Measurements from ENCODE around the gene HIP1R. TPM values are rescaled to one million over a fixed set of nuclear protein-coding genes. Genes with fewer than 3 reads are reported as not detected.

Gene HIP1R
- total and polyA plus RNA-seq, 2 experiments from 2014 or later, result 7.6 to 16.3 TPM

DNA sequence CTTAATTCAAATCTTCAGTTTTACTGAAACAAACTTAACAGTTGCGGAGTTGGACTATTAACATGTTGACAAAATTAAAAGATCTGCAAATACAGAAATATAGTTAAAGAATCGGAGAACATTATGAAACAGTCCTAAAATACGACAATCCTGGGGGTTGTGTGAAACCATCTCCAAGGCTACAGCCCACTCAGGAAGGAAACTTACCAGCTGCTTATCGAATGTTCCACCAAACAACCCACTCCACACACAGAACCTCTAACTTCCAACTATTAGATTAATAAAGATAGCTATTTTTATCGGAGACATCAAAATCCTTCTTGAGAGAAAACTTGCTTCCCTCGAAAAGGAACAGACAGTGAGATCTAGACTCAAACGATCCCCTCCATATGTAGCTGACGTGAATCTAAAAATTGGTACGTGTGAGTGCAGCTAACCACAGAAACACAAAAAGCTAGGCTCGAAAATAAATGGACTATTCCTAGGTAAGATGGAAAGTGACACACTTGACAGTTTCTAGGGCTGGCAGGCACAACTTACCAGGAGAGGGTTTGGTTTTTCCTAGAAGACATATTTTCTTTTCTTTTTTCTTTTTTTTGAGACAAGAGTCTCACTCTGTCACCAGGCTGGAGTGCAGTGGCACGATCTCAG lies 47.8 kb downstream of the HIP1R start:
- in situ Hi-C loops (cut with MboI), result no loop called here
- peaks cover 33% of the 10 kb centered on the region for H3K4me1 ChIP-seq (ENCODE audit: insufficient read depth)
- no peaks in the 10 kb centered on the region for H3K27me3 ChIP-seq (replicated peaks; ENCODE audit: insufficient read depth)
- H3F3A ChIP-seq (ENCODE audit: insufficient read depth), result peaks cover 16% of the 10 kb centered on the region
- no peak for TF ChIP-seq EZH2phosphoT487 (IDR thresholded peaks at IDR 0.05; ENCODE audit: insufficient read depth, low read depth)
- H3K9me3 ChIP-seq (ENCODE audit: low read depth), result no peaks in the 10 kb centered on the region
- no peak overlapping the region for H2AFZ ChIP-seq
- no peak overlapping the region for H3K9ac ChIP-seq
- DNase-seq, result no peak
- peaks cover 99% of the 10 kb centered on the region for H3K79me2 ChIP-seq (ENCODE audit: insufficient read depth)
- H3K9me2 ChIP-seq (ENCODE audit: insufficient read depth), result no peaks in the 10 kb centered on the region
- WGBS, 2 experiments (ENCODE audit: low coverage in 1 of 2, low lambda C conversion rate in 2 of 2, missing lambda C conversion rate in 2 of 2), result 86 to 90% methylated on average over 11 of the region's 11 CpGs
- no peaks in the 10 kb centered on the region for H3K36me3 ChIP-seq (ENCODE audit: low read depth)
- H3K4me3 ChIP-seq, result no peak overlapping the region
- peaks cover 8% of the 10 kb centered on the region; the same call in 1 of the 2 replicates for H4K20me1 ChIP-seq (ENCODE audit: insufficient read depth)
- no peak overlapping the region for H3K27ac ChIP-seq
- no peak overlapping the region for H3K4me2 ChIP-seq (ENCODE audit: unreplicated experiment)

DNA sequence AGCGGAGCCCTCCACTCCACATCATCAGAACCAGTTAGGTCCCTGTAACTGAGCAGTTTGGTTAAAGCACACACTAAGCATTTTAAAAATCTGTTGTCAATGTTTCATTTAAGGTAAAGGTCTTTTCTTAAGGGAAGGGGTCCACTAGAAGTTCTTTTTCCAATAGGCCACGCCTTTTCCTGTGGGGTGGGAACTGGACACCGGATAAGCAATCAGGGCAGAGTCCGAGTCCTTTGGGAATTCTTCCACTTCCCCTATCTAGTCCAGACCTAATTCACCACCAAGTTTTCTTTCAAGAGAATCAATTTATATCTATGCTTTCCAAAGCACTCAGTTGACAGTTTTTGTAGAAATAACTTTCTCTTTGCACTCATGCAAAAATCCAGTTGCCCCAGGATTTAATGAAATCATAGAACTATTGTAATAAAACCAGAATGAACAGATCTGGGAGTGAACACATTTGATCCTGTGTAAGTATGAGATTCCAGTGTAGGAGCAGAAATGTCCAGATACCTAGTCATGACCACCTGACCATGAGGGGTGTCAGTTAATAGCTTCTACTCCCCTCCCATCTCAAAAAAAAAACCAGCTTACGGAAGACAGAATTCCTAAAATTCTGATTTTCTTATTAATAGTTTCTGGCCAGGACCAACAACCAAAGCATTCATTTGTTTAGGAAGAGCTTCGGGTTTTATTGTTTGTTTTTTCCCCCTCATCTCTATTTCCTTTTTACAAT lies 49.0 kb downstream of the HIP1R start:
- Histone ChIP-seq H3K27me3 (replicated peaks; ENCODE audit: insufficient read depth) (no peaks in the 10 kb centered on the region), H3K27ac (no peak overlapping the region), H4K20me1 (ENCODE audit: insufficient read depth) (0 out of 2 replicates have a peak, but pooled peaks cover 8% of the 10 kb centered on the region), H3K79me2 (ENCODE audit: insufficient read depth) (peaks cover 99% of the 10 kb centered on the region), H3K4me2 (ENCODE audit: unreplicated experiment) (no peak overlapping the region), H3K4me1 (ENCODE audit: insufficient read depth) (peaks cover 42% of the 10 kb centered on the region), H3K4me3 (no peak overlapping the region), H3F3A (ENCODE audit: insufficient read depth) (peaks cover 21% of the 10 kb centered on the region), H2AFZ (no peak overlapping the region), H3K9ac (no peak overlapping the region), H3K36me3 (ENCODE audit: low read depth) (no peaks in the 10 kb centered on the region), H3K9me3 (ENCODE audit: low read depth) (no peaks in the 10 kb centered on the region), H3K9me2 (ENCODE audit: insufficient read depth) (no peaks in the 10 kb centered on the region)
- WGBS, 2 experiments (ENCODE audit: low coverage in 1 of 2, low lambda C conversion rate in 2 of 2, missing lambda C conversion rate in 2 of 2), result 89 to 90% methylated on average over 6 of the region's 6 CpGs
- TF ChIP-seq EZH2phosphoT487 (IDR thresholded peaks at IDR 0.05; ENCODE audit: insufficient read depth, low read depth) (no peak), EZH2 (IDR thresholded peaks at IDR 0.05; ENCODE audit: insufficient read depth, poor library complexity, severe bottlenecking) (no peak)
- in situ Hi-C loops (cut with MboI), result no loop called here
- DNase-seq, result no peak

DNA sequence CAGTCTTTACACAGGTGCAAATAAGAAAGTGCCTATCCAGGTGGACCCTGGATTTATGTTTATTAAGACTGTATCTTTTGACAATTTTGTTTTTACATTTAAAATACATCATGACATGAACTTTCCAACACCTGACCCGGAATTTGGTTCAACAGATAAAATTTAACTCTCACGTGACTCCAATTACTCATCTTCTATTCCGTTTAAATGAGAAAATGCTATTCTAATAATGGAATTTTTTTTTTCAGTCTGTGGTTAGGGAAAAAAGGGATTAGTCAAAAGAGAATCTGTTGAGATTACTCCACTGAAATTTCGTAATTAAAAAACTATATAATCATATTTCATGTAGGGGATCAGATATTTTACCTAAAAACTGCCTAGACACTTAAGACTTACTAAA lies 49.6 kb downstream of the HIP1R start:
- H3K36me3 ChIP-seq (ENCODE audit: low read depth), result no peaks in the 10 kb centered on the region
- peak; percentile 51 for DNase-seq
- H3K9ac ChIP-seq, result no peak overlapping the region
- no peak overlapping the region for H3K27ac ChIP-seq
- peaks cover 42% of the 10 kb centered on the region for H3K4me1 ChIP-seq (ENCODE audit: insufficient read depth)
- H4K20me1 ChIP-seq (ENCODE audit: insufficient read depth), result 0 out of 2 replicates have a peak, but pooled peaks cover 8% of the 10 kb centered on the region
- no peak overlapping the region for H2AFZ ChIP-seq
- peaks cover 99% of the 10 kb centered on the region for H3K79me2 ChIP-seq (ENCODE audit: insufficient read depth)
- no peaks in the 10 kb centered on the region for H3K27me3 ChIP-seq (replicated peaks; ENCODE audit: insufficient read depth)
- no peaks in the 10 kb centered on the region for H3K9me2 ChIP-seq (ENCODE audit: insufficient read depth)
- H3F3A ChIP-seq (ENCODE audit: insufficient read depth), result peaks cover 21% of the 10 kb centered on the region
- H3K4me3 ChIP-seq, result no peak overlapping the region
- no peaks in the 10 kb centered on the region for H3K9me3 ChIP-seq (ENCODE audit: low read depth)
- TF ChIP-seq EZH2 (IDR thresholded peaks at IDR 0.05; ENCODE audit: insufficient read depth, poor library complexity, severe bottlenecking), result no peak
- TF ChIP-seq EZH2phosphoT487 (IDR thresholded peaks at IDR 0.05; ENCODE audit: insufficient read depth, low read depth), result no peak
- WGBS, 2 experiments (ENCODE audit: low coverage in 1 of 2, low lambda C conversion rate in 2 of 2, missing lambda C conversion rate in 2 of 2), result 57 to 60% methylated on average over 4 of the region's 4 CpGs
- in situ Hi-C loops (cut with MboI), result no loop called here
- H3K4me2 ChIP-seq (ENCODE audit: unreplicated experiment), result no peak overlapping the region

DNA sequence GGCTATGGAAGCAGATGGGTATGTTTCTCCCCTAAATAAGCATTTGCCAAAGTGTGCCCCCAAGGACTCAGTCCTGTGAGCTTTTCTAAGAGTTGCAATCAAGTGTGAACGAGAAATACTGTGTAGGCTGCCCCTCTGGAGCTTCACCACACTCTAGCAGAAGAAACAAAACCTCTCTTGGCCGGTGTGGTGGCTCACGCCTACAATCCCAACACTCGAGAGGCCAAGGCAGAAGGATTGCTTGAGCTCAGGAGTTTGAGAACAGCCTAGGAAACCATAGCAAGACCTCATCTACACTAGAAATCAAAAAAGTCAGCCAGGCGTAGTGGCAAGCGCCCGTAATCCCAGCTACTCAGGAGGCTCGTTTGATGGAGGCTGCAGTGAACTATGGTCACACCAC lies 50.9 kb downstream of the HIP1R start:
- Histone ChIP-seq H4K20me1 (ENCODE audit: insufficient read depth) (peaks cover 10% of the 10 kb centered on the region; the same call in 1 of the 2 replicates), H3K9ac (no peak overlapping the region), H3K27ac (no peak overlapping the region), H3K36me3 (ENCODE audit: low read depth) (no peaks in the 10 kb centered on the region), H3K4me3 (no peak overlapping the region), H3K4me1 (ENCODE audit: insufficient read depth) (peaks cover 49% of the 10 kb centered on the region), H3F3A (ENCODE audit: insufficient read depth) (peaks cover 29% of the 10 kb centered on the region), H3K9me2 (ENCODE audit: insufficient read depth) (no peaks in the 10 kb centered on the region), H2AFZ (no peak overlapping the region), H3K4me2 (ENCODE audit: unreplicated experiment) (no peak overlapping the region), H3K79me2 (ENCODE audit: insufficient read depth) (peaks cover 99% of the 10 kb centered on the region), H3K9me3 (ENCODE audit: low read depth) (no peaks in the 10 kb centered on the region), H3K27me3 (replicated peaks; ENCODE audit: insufficient read depth) (no peaks in the 10 kb centered on the region)
- in situ Hi-C loops (cut with MboI), result no loop called here
- 96 to 97% methylated on average over 8 of the region's 8 CpGs for WGBS, 2 experiments (ENCODE audit: low coverage in 1 of 2, low lambda C conversion rate in 2 of 2, missing lambda C conversion rate in 2 of 2)
- DNase-seq, result no peak
- TF ChIP-seq EZH2phosphoT487 (IDR thresholded peaks at IDR 0.05; ENCODE audit: insufficient read depth, low read depth) (no peak), EZH2 (IDR thresholded peaks at IDR 0.05; ENCODE audit: insufficient read depth, poor library complexity, severe bottlenecking) (no peak)

All from GM23248 (cell line).